Amygdala (tissue), 56 donors: Measurements from ENCODE around the gene CNPY1.

Source experiments
- DNase-seq, 56 donors: peaks; one replicate each; lab custom pipeline; 2025; lab: John Stamatoyannopoulos, UW

CNPY1 gene

GRCh38 chr7:155458878-155459699 is 87.3 kb downstream of the CNPY1 start:
- no peak for DNase-seq

DNA sequence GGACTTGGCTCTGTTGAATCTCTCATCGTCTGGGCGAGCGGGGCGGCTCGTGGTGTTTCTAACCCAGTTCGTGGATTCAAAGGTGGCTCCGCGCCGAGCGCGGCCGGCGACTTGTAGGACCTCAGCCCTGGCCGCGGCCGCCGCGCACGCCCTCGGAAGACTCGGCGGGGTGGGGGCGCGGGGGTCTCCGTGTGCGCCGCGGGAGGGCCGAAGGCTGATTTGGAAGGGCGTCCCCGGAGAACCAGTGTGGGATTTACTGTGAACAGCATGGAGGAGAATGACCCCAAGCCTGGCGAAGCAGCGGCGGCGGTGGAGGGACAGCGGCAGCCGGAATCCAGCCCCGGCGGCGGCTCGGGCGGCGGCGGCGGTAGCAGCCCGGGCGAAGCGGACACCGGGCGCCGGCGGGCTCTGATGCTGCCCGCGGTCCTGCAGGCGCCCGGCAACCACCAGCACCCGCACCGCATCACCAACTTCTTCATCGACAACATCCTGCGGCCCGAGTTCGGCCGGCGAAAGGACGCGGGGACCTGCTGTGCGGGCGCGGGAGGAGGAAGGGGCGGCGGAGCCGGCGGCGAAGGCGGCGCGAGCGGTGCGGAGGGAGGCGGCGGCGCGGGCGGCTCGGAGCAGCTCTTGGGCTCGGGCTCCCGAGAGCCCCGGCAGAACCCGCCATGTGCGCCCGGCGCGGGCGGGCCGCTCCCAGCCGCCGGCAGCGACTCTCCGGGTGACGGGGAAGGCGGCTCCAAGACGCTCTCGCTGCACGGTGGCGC is 88.1 kb downstream of the CNPY1 start, which contains the start of gene EN2:
EN2 (plus strand) TSS at position 19 of the 767 bp plus-strand sequence; CDS start at position 268, 249 bp downstream.
- no peak for DNase-seq

DNA sequence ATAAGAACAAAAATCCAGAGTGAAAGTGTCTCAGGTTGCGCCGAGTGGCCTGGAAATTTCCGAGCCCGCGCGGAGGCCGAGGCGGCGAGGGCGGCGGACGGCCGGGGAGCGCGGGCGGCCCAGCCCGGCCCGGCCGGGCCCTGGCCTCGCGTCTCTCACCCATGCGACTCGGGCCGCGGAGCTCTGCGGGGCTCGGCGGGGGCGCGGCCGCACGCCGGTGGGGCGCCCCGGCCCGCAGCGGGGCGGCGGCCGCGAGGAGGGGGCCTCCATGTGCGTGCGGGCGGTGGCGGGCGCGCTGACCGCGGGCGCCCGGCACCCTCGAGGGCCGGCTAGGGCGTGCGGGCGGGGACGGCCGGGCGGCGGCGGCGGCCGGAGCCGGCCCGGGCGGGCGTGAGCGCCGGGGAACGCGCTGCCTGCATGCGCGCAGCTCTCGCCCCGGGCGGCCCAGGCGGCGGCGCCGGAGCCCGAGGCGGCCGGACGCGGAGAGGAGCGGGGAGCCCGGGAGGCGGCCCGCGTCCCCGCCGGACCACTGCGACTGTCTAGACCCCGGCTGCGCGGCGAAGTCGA is 88.7 kb downstream of the CNPY1 start:
- no peak for DNase-seq

- peak in 54 of 56 donors; percentile 8 to 86 (median 61) for DNase-seq
Measured at GRCh38 chr7:155456738-155457543, 89.4 kb downstream of the CNPY1 start.

- DNase-seq, result no peak
Measured at GRCh38 chr7:155455776-155456737, 90.3 kb downstream of the CNPY1 start.

GRCh38 chr7:155455132-155455693 is 91.1 kb downstream of the CNPY1 start:
- no peak for DNase-seq

GRCh38 chr7:155454183-155455112 is 91.9 kb downstream of the CNPY1 start:
- no peak for DNase-seq

GRCh38 chr7:155453296-155454182 is 92.8 kb downstream of the CNPY1 start:
- DNase-seq, result no peak

GRCh38 chr7:155452505-155453295 is 93.7 kb downstream of the CNPY1 start:
- DNase-seq, result no peak

GRCh38 chr7:155451840-155452239 is 94.5 kb downstream of the CNPY1 start:
- DNase-seq, result no peak
